HepG2 (cell line): ENCODE results near the gene ANKRD2. TPM values are rescaled to one million over a fixed set of nuclear protein-coding genes. Genes with fewer than 3 reads are reported as not detected.
A peak's percentile ranks its signal among the peaks of the same experiment; 100 is the strongest.

Experiments
- CHD4 ChIP-seq: fragments of 200-600 bp; sonication (generic); IDR thresholded peaks from 2 replicates; pipeline ENCODE4 v1.7.0; 2017; ENCODE audit warnings: mild to moderate bottlenecking, low read length, borderline replicate concordance
- ETV6 ChIP-seq: sonication (generic); formaldehyde crosslinking; conservative IDR thresholded peaks from 2 replicates; pipeline ENCODE4 v1.4.0; 2020; ENCODE audit warnings: missing genetic modification reagents
- HMG20A ChIP-seq: IDR thresholded peaks from 2 replicates; pipeline ENCODE4 v1.6.1; 2016; ENCODE audit warnings: borderline replicate concordance
- MEIS1 ChIP-seq: sonication (generic); formaldehyde crosslinking; IDR thresholded peaks from 2 replicates; pipeline ENCODE4 v1.9.0; 2021; ENCODE audit warnings: mild to moderate bottlenecking, missing genetic modification reagents, moderate library complexity, borderline replicate concordance
- NFATC3 ChIP-seq: sonication (generic); formaldehyde crosslinking; IDR thresholded peaks from 2 replicates; pipeline ENCODE4 v1.5.1; 2020; ENCODE audit warnings: mild to moderate bottlenecking, missing genetic modification reagents
- PITX1 ChIP-seq: sonication (generic); formaldehyde crosslinking; IDR thresholded peaks from 2 replicates; pipeline ENCODE4 v1.5.1; 2020; ENCODE audit warnings: mild to moderate bottlenecking, missing genetic modification reagents
- SALL1 ChIP-seq: sonication (generic); formaldehyde crosslinking; IDR thresholded peaks from 2 replicates; pipeline ENCODE4 v1.8.0; 2022; ENCODE audit warnings: mild to moderate bottlenecking, missing genetic modification reagents
- SIX4 ChIP-seq: sonication (generic); formaldehyde crosslinking; IDR thresholded peaks from 2 replicates; pipeline ENCODE4 v1.4.0; 2020; ENCODE audit warnings: missing genetic modification reagents
- SKI ChIP-seq: fragments of 450-650 bp; IDR thresholded peaks from one replicate; pipeline ENCODE4 v1.6.1; 2018; ENCODE audit warnings: mild to moderate bottlenecking; ENCODE audit not compliant: partially characterized antibody
- SOX13 ChIP-seq, 3 experiments: fragments of 450-650 bp in 1 of 3; sonication (generic) in 1 of 3; formaldehyde crosslinking in 1 of 3; IDR thresholded peaks in 2 of 3; conservative IDR thresholded peaks in 1 of 3; 2 replicates each; pipeline versions ENCODE4 v1.5.0 to v1.6.1; 2016 to 2020; ENCODE audit warnings: antibody characterized with exemption in 1 of 3, mild to moderate bottlenecking in 1 of 3, missing compliant biosample characterization in 1 of 3, missing genetic modification reagents in 1 of 3, moderate library complexity in 1 of 3
- TCF12 ChIP-seq, 2 experiments: fragments of 450-650 bp in 1 of 2; sonication (generic) in 1 of 2; formaldehyde crosslinking in 1 of 2; IDR thresholded peaks; 2 replicates each; pipeline versions ENCODE4 v1.6.1 to v1.8.0; 2017 to 2022; ENCODE audit warnings: antibody characterized with exemption in 1 of 2, mild to moderate bottlenecking in 1 of 2, missing genetic modification reagents in 1 of 2, moderate library complexity in 1 of 2
- ZNF260 ChIP-seq: sonication (generic); formaldehyde crosslinking; IDR thresholded peaks from 2 replicates; pipeline ENCODE4 v1.4.0; 2020; ENCODE audit warnings: missing genetic modification reagents, low read depth, mild to moderate bottlenecking, borderline replicate concordance
- ZNF644 ChIP-seq: IDR thresholded peaks from 2 replicates; pipeline ENCODE4 v1.6.1; 2016; ENCODE audit warnings: low read depth
- polyA plus RNA-seq, 8 experiments: library from polyadenylated mRNA; depleted of rRNA in 3 of 8; stranded (reverse) in 7 of 8; unstranded in 1 of 8; fragments of >200 nt; fragmentation: Illumina TruSeq in 4 of 8; extraction: Trizol in 4 of 8; gene quantifications; 2 replicates each; pipeline versions ENCODE4 v1.2.1 to v1.2.3, GENCODE V29; 2011 to 2016; ENCODE audit warnings: low read depth in 4 of 8, missing spikeins in 1 of 8, mixed read lengths in 1 of 8; ENCODE audit not compliant: insufficient read depth in 1 of 8
- total RNA-seq, 5 experiments: library from RNA; depleted of rRNA; stranded (reverse); fragments of >200 nt; fragmentation: Illumina TruSeq; extraction: Trizol; gene quantifications; 2 replicates each; pipeline ENCODE4 v1.2.3, GENCODE V29; 2016; ENCODE audit warnings: low read depth in 1 of 5
- TF ChIP-seq, protein P1 (sequence below): sonication (generic); formaldehyde crosslinking; IDR thresholded peaks from 2 replicates; pipeline ENCODE4 v1.4.0; 2020; ENCODE audit warnings: missing genetic modification reagents, borderline replicate concordance
- TF ChIP-seq, protein P2 (sequence below): sonication (generic); formaldehyde crosslinking; IDR thresholded peaks from 2 replicates; pipeline ENCODE4 v1.8.1; 2023; ENCODE audit warnings: mild to moderate bottlenecking, missing genetic modification reagents, borderline replicate concordance
- TF ChIP-seq, protein P3 (sequence below): sonication (generic); formaldehyde crosslinking; IDR thresholded peaks from 2 replicates; pipeline ENCODE4 v1.8.1; 2023; ENCODE audit warnings: mild to moderate bottlenecking, inconsistent platforms, moderate library complexity, missing genetic modification reagents, borderline replicate concordance
- TF ChIP-seq, protein P4 (sequence below): IDR thresholded peaks from 2 replicates; pipeline ENCODE4 v1.6.1; 2016; ENCODE audit warnings: low read depth
- TF ChIP-seq, protein P5 (sequence below): IDR thresholded peaks from 2 replicates; pipeline ENCODE4 v1.6.1; 2012; ENCODE audit warnings: low read length, improper control_type of control experiment

ANKRD2 gene
- total and polyA plus RNA-seq, 2 of the 13 experiments (the other 11 are each of a cell fraction or from before 2014, with no cell fraction given): not detected

DNA sequence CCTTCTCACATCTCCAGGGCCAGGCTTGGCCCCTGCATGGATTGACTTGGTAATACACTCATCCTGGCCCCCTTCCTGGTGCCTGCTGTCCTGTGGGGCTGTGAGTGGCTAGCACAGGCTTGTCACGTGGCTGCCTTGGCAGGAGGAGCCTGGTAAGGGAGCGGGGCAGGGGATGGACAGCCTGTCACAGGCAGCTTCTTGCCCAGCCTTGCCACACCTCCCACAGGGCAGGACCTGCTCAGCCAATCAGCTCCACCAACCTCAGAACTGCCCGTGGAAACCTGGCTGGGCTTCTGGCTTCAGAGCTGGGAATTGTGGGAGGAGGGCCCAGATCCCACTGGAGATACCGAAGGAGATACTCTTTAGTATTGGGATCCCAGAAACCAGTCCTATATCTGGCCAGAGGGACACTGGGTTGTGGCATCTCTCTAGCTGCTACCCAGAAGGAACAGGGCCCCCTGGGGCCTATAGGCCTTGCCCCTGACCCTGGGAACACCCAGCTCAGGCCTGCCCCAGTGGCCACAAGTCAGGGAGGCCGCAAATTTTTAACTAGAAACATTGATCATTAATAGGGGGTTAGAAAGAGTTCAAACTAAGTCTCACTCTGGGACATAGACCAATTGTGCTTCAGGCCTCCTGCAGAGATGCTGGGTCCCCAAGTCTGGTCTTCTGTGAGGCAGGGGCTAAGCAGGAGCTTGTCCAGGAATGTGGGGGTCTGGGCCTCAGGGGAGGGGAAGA is 11.7 kb downstream of the ANKRD2 start, which contains the start of gene HOGA1 (continued):
- TF ChIP-seq TCF12 (IDR thresholded peaks at IDR 0.05) (no peak), TCF12 (CRISPR knock-in tag; IDR thresholded peaks at IDR 0.05) (no peak), CHD4 (no peak), SOX13 (IDR thresholded peaks at IDR 0.05) (no peak), SOX13 (CRISPR knock-in tag; conservative IDR thresholded peaks at IDR 0.05 in 1 of 2, IDR thresholded peaks at IDR 0.05 in 1 of 2) (no peak), HMG20A (CRISPR knock-in tag) (no peak), MEIS1 (CRISPR knock-in tag) (peak; percentile 42; the same call in 1 of the 2 replicates), SKI (no peak), ETV6 (CRISPR knock-in tag) (no peak), ZNF644 (CRISPR knock-in tag) (no peak; the same call in 1 of the 2 replicates), NFATC3 (CRISPR knock-in tag) (no peak), PITX1 (CRISPR knock-in tag) (no peak), SALL1 (CRISPR knock-in tag) (peak; percentile 61; the same call in 1 of the 2 replicates), SIX4 (CRISPR knock-in tag) (no peak), ZNF260 (no peak)
- TF ChIP-seq, protein P1, sequence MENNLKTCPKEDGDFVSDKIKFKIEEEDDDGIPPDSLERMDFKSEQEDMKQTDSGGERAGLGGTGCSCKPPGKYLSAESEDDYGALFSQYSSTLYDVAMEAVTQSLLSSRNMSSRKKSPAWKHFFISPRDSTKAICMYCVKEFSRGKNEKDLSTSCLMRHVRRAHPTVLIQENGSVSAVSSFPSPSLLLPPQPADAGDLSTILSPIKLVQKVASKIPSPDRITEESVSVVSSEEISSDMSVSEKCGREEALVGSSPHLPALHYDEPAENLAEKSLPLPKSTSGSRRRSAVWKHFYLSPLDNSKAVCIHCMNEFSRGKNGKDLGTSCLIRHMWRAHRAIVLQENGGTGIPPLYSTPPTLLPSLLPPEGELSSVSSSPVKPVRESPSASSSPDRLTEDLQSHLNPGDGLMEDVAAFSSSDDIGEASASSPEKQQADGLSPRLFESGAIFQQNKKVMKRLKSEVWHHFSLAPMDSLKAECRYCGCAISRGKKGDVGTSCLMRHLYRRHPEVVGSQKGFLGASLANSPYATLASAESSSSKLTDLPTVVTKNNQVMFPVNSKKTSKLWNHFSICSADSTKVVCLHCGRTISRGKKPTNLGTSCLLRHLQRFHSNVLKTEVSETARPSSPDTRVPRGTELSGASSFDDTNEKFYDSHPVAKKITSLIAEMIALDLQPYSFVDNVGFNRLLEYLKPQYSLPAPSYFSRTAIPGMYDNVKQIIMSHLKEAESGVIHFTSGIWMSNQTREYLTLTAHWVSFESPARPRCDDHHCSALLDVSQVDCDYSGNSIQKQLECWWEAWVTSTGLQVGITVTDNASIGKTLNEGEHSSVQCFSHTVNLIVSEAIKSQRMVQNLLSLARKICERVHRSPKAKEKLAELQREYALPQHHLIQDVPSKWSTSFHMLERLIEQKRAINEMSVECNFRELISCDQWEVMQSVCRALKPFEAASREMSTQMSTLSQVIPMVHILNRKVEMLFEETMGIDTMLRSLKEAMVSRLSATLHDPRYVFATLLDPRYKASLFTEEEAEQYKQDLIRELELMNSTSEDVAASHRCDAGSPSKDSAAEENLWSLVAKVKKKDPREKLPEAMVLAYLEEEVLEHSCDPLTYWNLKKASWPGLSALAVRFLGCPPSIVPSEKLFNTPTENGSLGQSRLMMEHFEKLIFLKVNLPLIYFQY (CRISPR knock-in tag): 0 out of 2 replicates have a peak, but pooled peaks have one; percentile 22
- TF ChIP-seq, protein P2, sequence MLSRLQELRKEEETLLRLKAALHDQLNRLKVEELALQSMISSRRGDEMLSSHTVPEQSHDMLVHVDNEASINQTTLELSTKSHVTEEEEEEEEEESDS (CRISPR knock-in tag): no peak
- TF ChIP-seq, protein P3, sequence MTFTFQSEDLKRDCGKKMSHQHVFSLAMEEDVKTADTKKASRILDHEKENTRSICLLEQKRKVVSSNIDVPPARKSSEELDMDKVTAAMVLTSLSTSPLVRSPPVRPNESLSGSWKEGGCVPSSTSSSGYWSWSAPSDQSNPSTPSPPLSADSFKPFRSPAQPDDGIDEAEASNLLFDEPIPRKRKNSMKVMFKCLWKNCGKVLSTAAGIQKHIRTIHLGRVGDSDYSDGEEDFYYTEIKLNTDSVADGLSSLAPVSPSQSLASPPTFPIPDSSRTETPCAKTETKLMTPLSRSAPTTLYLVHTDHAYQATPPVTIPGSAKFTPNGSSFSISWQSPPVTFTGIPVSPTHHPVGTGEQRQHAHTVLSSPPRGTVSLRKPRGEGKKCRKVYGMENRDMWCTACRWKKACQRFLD (CRISPR knock-in tag): no peak
- TF ChIP-seq, protein P4, sequence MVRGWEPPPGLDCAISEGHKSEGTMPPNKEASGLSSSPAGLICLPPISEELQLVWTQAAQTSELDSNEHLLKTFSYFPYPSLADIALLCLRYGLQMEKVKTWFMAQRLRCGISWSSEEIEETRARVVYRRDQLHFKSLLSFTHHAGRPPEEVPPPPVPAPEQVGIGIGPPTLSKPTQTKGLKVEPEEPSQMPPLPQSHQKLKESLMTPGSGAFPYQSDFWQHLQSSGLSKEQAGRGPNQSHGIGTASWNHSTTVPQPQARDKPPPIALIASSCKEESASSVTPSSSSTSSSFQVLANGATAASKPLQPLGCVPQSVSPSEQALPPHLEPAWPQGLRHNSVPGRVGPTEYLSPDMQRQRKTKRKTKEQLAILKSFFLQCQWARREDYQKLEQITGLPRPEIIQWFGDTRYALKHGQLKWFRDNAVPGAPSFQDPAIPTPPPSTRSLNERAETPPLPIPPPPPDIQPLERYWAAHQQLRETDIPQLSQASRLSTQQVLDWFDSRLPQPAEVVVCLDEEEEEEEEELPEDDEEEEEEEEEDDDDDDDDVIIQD (CRISPR knock-in tag): peak; percentile 38; the same call in 1 of the 2 replicates
- TF ChIP-seq, protein P5, sequence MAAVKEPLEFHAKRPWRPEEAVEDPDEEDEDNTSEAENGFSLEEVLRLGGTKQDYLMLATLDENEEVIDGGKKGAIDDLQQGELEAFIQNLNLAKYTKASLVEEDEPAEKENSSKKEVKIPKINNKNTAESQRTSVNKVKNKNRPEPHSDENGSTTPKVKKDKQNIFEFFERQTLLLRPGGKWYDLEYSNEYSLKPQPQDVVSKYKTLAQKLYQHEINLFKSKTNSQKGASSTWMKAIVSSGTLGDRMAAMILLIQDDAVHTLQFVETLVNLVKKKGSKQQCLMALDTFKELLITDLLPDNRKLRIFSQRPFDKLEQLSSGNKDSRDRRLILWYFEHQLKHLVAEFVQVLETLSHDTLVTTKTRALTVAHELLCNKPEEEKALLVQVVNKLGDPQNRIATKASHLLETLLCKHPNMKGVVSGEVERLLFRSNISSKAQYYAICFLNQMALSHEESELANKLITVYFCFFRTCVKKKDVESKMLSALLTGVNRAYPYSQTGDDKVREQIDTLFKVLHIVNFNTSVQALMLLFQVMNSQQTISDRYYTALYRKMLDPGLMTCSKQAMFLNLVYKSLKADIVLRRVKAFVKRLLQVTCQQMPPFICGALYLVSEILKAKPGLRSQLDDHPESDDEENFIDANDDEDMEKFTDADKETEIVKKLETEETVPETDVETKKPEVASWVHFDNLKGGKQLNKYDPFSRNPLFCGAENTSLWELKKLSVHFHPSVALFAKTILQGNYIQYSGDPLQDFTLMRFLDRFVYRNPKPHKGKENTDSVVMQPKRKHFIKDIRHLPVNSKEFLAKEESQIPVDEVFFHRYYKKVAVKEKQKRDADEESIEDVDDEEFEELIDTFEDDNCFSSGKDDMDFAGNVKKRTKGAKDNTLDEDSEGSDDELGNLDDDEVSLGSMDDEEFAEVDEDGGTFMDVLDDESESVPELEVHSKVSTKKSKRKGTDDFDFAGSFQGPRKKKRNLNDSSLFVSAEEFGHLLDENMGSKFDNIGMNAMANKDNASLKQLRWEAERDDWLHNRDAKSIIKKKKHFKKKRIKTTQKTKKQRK: no peak
